Measurements from ENCODE around the gene EHD1.
A peak's percentile ranks its signal among the peaks of the same experiment; 100 is the strongest.

EHD1 gene

GRCh38 chr11:64878494-64879243 is at the start of gene EHD1:
Gene EHD1, minus strand, starts transcription at chr11:64878621. Its CDS starts 157 bp downstream, at chr11:64878464.
- peak; percentile 98 for DNase-seq

GRCh38 chr11:64926689-64927088 is 48.3 kb upstream of the EHD1 start:
- no peak for DNase-seq

- DNase-seq, result no peak
Measured at GRCh38 chr11:64925536-64926436, 47.4 kb upstream of the EHD1 start.

GRCh38 chr11:64924910-64925284 is 46.5 kb upstream of the EHD1 start:
- no peak for DNase-seq

GRCh38 chr11:64923944-64924909 is 45.8 kb upstream of the EHD1 start, which contains the start of gene PPP2R5B:
Gene PPP2R5B, plus strand, starts transcription at chr11:64924689. Its CDS starts 1,046 bp downstream, at chr11:64925735.
- peak; percentile 78 to 84 for DNase-seq

GRCh38 chr11:64923151-64923661 is 44.8 kb upstream of the EHD1 start:
- DNase-seq, result no peak

- DNase-seq, result no peak
Measured at GRCh38 chr11:64921384-64921783, 43.0 kb upstream of the EHD1 start.

GRCh38 chr11:64920124-64920523 is 41.7 kb upstream of the EHD1 start:
- DNase-seq, result no peak

GRCh38 chr11:64919627-64920026 is 41.2 kb upstream of the EHD1 start:
- no peak for DNase-seq

GRCh38 chr11:64918017-64918416 is 39.6 kb upstream of the EHD1 start:
- no peak for DNase-seq

GRCh38 chr11:64917663-64917995 is 39.2 kb upstream of the EHD1 start:
- DNase-seq, result no peak

- peak; percentile 96 to 98 for DNase-seq
Measured at GRCh38 chr11:64916775-64917662, 38.6 kb upstream of the EHD1 start, which contains the start of gene ATG2A. Gene ATG2A, minus strand, starts transcription at chr11:64917209. Its CDS starts 74 bp downstream, at chr11:64917135.

- DNase-seq, result no peak
Measured at GRCh38 chr11:64916040-64916774, 37.8 kb upstream of the EHD1 start.

GRCh38 chr11:64915376-64915887 is 37.0 kb upstream of the EHD1 start:
- DNase-seq, result no peak

- no peak for DNase-seq
Measured at GRCh38 chr11:64914123-64914522, 35.7 kb upstream of the EHD1 start.

GRCh38 chr11:64913171-64913727 is 34.8 kb upstream of the EHD1 start:
- no peak for DNase-seq

GRCh38 chr11:64911689-64912088 is 33.3 kb upstream of the EHD1 start:
- DNase-seq, result no peak

GRCh38 chr11:64911142-64911541 is 32.7 kb upstream of the EHD1 start:
- no peak for DNase-seq

GRCh38 chr11:64910451-64911093 is 32.2 kb upstream of the EHD1 start:
- no peak for DNase-seq

Data from NCI-H187 (cell line).